ENCODE results near the gene LETMD1.

LETMD1 gene

GRCh38 chr12:51028126-51028812 lies 19.9 kb upstream of the LETMD1 start:
- peaks cover 15% of the 10 kb centered on the region for H3K79me2 ChIP-seq
- no peak overlapping the region for H3K4me2 ChIP-seq (ENCODE audit: low read length)
- peak overlapping the region; percentile 27 for H2AFZ ChIP-seq
- H3K4me1 ChIP-seq = peaks cover 9% of the 10 kb centered on the region
- H3K27me3 ChIP-seq (ENCODE audit: control insufficient read depth, insufficient read depth, low read length) = no peaks in the 10 kb centered on the region
- no peak overlapping the region for H3K4me3 ChIP-seq (ENCODE audit: low read depth, low read length)
- TF ChIP-seq CTCF (IDR thresholded peaks at IDR 0.05) = peak; percentile 28
- H3K9ac ChIP-seq = no peak overlapping the region
- no peaks in the 10 kb centered on the region for H3K9me3 ChIP-seq (ENCODE audit: control insufficient read depth, low read length)
- no peak overlapping the region for H3K27ac ChIP-seq
- H3K36me3 ChIP-seq (ENCODE audit: control insufficient read depth, insufficient read depth, low read length) = no peaks in the 10 kb centered on the region

DNA sequence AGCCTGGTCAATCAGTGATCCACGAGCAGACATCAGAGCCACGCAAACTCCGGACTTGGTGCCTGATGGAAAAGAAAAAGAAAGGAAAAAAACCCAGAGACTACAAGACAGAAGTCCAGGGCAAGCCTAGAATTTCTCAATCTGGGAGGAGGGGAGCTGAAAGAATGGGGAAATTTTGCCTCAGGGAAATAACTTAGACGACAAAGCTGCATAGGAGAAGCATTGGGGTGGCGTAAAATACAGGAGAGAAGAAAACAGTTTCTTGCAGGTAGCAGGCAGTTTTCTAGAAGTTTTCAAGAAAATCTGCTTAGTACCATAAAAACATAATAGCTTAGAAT lies 19.3 kb upstream of the LETMD1 start:
- H3K4me2 ChIP-seq (ENCODE audit: low read length) = no peak overlapping the region
- no peak overlapping the region for H3K4me3 ChIP-seq (ENCODE audit: low read depth, low read length)
- H3K27me3 ChIP-seq (ENCODE audit: control insufficient read depth, insufficient read depth, low read length) = no peaks in the 10 kb centered on the region
- no peak overlapping the region for H3K27ac ChIP-seq
- no peaks in the 10 kb centered on the region for H3K36me3 ChIP-seq (ENCODE audit: control insufficient read depth, insufficient read depth, low read length)
- H2AFZ ChIP-seq = peak overlapping the region; percentile 27
- no peak for TF ChIP-seq CTCF (IDR thresholded peaks at IDR 0.05)
- no peak overlapping the region for H3K9ac ChIP-seq
- no peaks in the 10 kb centered on the region for H3K9me3 ChIP-seq (ENCODE audit: control insufficient read depth, low read length)
- peaks cover 6% of the 10 kb centered on the region for H3K4me1 ChIP-seq
- H3K79me2 ChIP-seq = peaks cover 10% of the 10 kb centered on the region

DNA sequence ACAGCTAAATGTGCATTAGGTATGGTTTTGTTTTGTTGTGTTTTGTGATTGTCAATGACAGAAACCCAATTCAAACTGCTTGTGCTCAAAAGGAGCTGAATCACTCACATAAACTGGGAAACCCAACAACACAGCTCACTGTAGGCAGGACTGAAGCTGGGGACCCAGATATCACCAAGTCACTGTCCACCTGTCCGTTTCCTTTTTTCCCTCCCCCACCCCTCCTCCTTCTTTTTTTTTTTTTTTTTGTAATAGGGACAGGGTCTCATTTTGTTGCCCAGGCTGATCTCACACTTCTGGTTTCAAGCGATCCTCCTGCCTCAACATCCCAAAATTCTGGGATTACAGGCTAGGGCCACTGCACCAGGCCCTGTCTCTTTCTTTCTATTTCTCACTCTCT lies 15.1 kb upstream of the LETMD1 start:
- Histone ChIP-seq H3K4me1 (no peaks in the 10 kb centered on the region), H3K27me3 (ENCODE audit: control insufficient read depth, insufficient read depth, low read length) (no peaks in the 10 kb centered on the region), H3K4me3 (ENCODE audit: low read depth, low read length) (no peak overlapping the region), H3K9ac (no peak overlapping the region), H3K4me2 (ENCODE audit: low read length) (no peak overlapping the region), H3K27ac (no peak overlapping the region), H3K36me3 (ENCODE audit: control insufficient read depth, insufficient read depth, low read length) (no peaks in the 10 kb centered on the region), H2AFZ (no peak overlapping the region), H3K79me2 (no peaks in the 10 kb centered on the region), H3K9me3 (ENCODE audit: control insufficient read depth, low read length) (no peaks in the 10 kb centered on the region)
- no peak for TF ChIP-seq CTCF (IDR thresholded peaks at IDR 0.05)

- TF ChIP-seq CTCF (IDR thresholded peaks at IDR 0.05) = no peak
- Histone ChIP-seq H2AFZ (no peak overlapping the region), H3K27ac (no peak overlapping the region), H3K4me3 (ENCODE audit: low read depth, low read length) (no peak overlapping the region), H3K9me3 (ENCODE audit: control insufficient read depth, low read length) (no peaks in the 10 kb centered on the region), H3K79me2 (no peaks in the 10 kb centered on the region), H3K4me1 (no peaks in the 10 kb centered on the region), H3K4me2 (ENCODE audit: low read length) (no peak overlapping the region), H3K27me3 (ENCODE audit: control insufficient read depth, insufficient read depth, low read length) (no peaks in the 10 kb centered on the region), H3K9ac (no peak overlapping the region), H3K36me3 (ENCODE audit: control insufficient read depth, insufficient read depth, low read length) (no peaks in the 10 kb centered on the region)
Observed at GRCh38 chr12:51033457-51034089, 14.6 kb upstream of the LETMD1 start.

GRCh38 chr12:51036279-51036678 lies 11.8 kb upstream of the LETMD1 start:
- H3K9me3 ChIP-seq (ENCODE audit: control insufficient read depth, low read length) = no peaks in the 10 kb centered on the region

More at GRCh38 chr12:51036279-51036678, 11.8 kb upstream of the LETMD1 start:
- H3K79me2 ChIP-seq = no peaks in the 10 kb centered on the region
- TF ChIP-seq CTCF (IDR thresholded peaks at IDR 0.05) = no peak
- no peak overlapping the region for H3K4me2 ChIP-seq (ENCODE audit: low read length)
- no peak overlapping the region for H3K4me3 ChIP-seq (ENCODE audit: low read depth, low read length)
- no peak overlapping the region for H3K9ac ChIP-seq
- no peaks in the 10 kb centered on the region for H3K4me1 ChIP-seq
- no peak overlapping the region for H2AFZ ChIP-seq
- no peaks in the 10 kb centered on the region for H3K36me3 ChIP-seq (ENCODE audit: control insufficient read depth, insufficient read depth, low read length)
- H3K27ac ChIP-seq = no peak overlapping the region
- no peaks in the 10 kb centered on the region for H3K27me3 ChIP-seq (ENCODE audit: control insufficient read depth, insufficient read depth, low read length)

All from parathyroid adenoma (tissue), 2 donors.